Activated T-helper 9 cell treated with anti-CD3 and anti-CD28 coated beads, Interleukin-2, amount 50 U/mL, for 16 hours (primary cell): Measurements from ENCODE around the gene RPL19.
"Not testable (repeated sequence)": the region's sequence is repeated elsewhere in the genome, so short reads cannot be mapped to it uniquely, and the experiment has no call there.

Experiments used
- DNase-seq: peaks from one replicate; pipeline ENCODE4 v3.0.0-alpha.2; 2020; ENCODE audit warnings: low read depth

Gene RPL19

GRCh38 chr17:39200070-39200879 lies at the start of gene RPL19:
Gene RPL19 (plus strand): TSS chr17:39200283. CDS start chr17:39200345, 62 bp downstream.
- DNase-seq: peak; percentile 70

- no peak for DNase-seq
Measured at GRCh38 chr17:39150795-39151149, 49.3 kb upstream of the RPL19 start.

- DNase-seq: no peak
Measured at GRCh38 chr17:39151150-39151942, 48.7 kb upstream of the RPL19 start, which contains the start of gene PLXDC1. Gene PLXDC1 (minus strand): TSS chr17:39151637. CDS start chr17:39151437, 200 bp downstream.

GRCh38 chr17:39151943-39152818 lies 47.9 kb upstream of the RPL19 start:
- DNase-seq: no peak

GRCh38 chr17:39153599-39154051 lies 46.5 kb upstream of the RPL19 start:
- peak; percentile 87 for DNase-seq

GRCh38 chr17:39155654-39156053 lies 44.4 kb upstream of the RPL19 start:
- DNase-seq: no peak

GRCh38 chr17:39156491-39156890 lies 43.6 kb upstream of the RPL19 start:
- no peak for DNase-seq

GRCh38 chr17:39158623-39159022 lies 41.5 kb upstream of the RPL19 start:
- DNase-seq: no peak

- no peak for DNase-seq
Measured at GRCh38 chr17:39161962-39162361, 38.1 kb upstream of the RPL19 start.

GRCh38 chr17:39164675-39165143 lies 35.4 kb upstream of the RPL19 start:
- DNase-seq: peak; percentile 54

- no peak for DNase-seq
Measured at GRCh38 chr17:39165178-39165840, 34.8 kb upstream of the RPL19 start.

GRCh38 chr17:39165841-39166349 lies 34.2 kb upstream of the RPL19 start, which contains the start of gene ARL5C:
Gene ARL5C (minus strand): TSS chr17:39166161. CDS start chr17:39165760, 401 bp downstream.
- DNase-seq: no peak

- no peak for DNase-seq
Measured at GRCh38 chr17:39166437-39167335, 33.4 kb upstream of the RPL19 start.

- DNase-seq: no peak
Measured at GRCh38 chr17:39167476-39167875, 32.6 kb upstream of the RPL19 start.

- not testable (repeated sequence) for DNase-seq
Measured at GRCh38 chr17:39168503-39168902, 31.6 kb upstream of the RPL19 start.

GRCh38 chr17:39169101-39169500 lies 31.0 kb upstream of the RPL19 start:
- DNase-seq: no peak

- no peak for DNase-seq
Measured at GRCh38 chr17:39169518-39169917, 30.6 kb upstream of the RPL19 start.

GRCh38 chr17:39170109-39170508 lies 30.0 kb upstream of the RPL19 start:
- DNase-seq: no peak

GRCh38 chr17:39170558-39170957 lies 29.5 kb upstream of the RPL19 start:
- DNase-seq: no peak

- no peak for DNase-seq
Measured at GRCh38 chr17:39171933-39172332, 28.1 kb upstream of the RPL19 start.
